ENCODE measurements around the gene BID.

The BID gene

GRCh38 chr22:17774206-17774925, at the start of gene BID:
TSS of gene BID (minus strand) at chr22:17774469. CDS start at chr22:17750116, 24,353 bp downstream.
- DNase-seq: no peak

- no peak for DNase-seq
Measured at GRCh38 chr22:17823964-17824363, 49.7 kb upstream of the BID start.

GRCh38 chr22:17823226-17823625, 49.0 kb upstream of the BID start:
- no peak for DNase-seq

GRCh38 chr22:17822087-17822486, 47.8 kb upstream of the BID start:
- no peak for DNase-seq

GRCh38 chr22:17820879-17821439, 46.7 kb upstream of the BID start:
- no peak for DNase-seq

DNA sequence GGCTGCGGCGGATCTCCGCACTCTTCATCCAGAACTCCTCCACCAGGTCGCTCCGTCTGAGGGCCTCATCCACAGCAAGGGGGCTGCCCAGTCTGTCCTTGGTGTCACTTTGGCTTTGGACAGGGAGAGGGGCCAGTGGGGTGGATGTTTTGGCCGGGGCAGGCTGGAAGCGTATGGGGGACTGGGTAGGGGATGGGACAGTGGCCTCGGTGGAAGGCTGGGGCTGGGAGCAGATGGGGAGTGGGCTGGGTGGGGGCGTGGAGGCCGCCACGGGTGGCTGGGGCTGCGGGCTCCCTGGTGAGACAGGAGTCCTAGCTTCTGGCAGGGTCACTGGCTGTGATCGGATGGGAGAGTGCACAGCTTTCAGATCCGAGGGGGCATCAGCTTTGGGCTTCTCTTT, 44.4 kb upstream of the BID start:
- no peak for DNase-seq

DNA sequence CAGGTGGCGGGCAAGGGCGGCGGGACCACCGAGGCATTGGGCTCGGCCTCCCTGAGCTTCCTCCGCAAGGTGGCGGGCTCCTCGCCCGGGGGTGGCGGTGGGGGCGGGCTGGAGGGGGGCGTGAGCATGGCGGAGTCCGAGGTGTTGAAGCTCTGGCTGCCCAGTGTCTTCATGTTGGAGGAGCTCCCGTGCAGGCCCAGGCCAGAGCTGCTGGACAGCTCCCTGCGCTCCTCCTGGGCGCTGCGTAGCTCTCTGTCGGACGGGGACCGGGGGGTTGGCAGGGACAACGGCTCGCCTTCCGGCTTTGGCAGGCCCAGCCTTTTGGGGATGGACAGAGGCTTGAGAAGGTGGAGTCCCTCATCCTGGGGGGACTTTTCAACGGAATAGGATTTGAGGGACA, 43.9 kb upstream of the BID start:
- DNase-seq: no peak

GRCh38 chr22:17817511-17818065, 43.3 kb upstream of the BID start:
- DNase-seq: no peak

DNA sequence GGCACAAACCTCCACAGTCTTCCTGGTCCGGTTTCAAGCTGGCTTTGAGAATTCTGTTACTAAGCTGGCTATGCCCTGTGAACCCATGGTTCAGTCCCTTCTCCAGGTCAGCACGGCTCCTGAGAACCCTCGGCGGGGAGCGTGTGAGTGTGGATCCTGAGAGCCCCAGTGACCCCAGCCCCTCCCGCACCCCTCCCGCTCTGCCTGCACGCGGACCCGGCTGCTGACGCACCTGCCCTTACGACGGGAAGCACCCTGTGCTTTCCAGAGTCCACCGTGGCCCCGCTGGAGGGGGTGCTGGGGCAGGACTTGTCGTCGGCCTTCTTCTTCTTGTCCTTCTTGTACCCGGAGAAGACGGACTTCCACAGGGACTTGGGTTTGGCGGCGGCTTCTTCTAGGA, 42.8 kb upstream of the BID start:
- no peak for DNase-seq

DNA sequence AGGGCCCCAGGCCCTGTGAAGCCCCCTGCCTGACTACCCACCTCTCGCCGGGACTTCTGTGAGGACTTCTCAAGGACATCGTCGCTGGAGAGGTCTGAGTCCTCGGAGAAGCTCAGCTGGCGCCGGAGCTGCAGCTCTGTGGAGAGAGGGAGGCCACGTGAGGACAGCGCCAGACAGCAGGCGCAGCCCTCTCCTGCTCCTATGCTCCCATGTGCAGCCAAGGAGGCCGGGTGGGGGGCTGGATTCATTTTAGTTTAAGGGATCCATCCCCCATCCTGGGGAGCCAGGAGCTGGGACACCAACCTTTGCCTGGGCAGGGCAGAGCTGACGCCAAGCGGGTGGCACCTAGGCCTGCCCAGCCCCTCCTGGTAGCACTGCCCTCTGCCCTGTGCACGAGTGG, 42.4 kb upstream of the BID start:
- no peak for DNase-seq

DNA sequence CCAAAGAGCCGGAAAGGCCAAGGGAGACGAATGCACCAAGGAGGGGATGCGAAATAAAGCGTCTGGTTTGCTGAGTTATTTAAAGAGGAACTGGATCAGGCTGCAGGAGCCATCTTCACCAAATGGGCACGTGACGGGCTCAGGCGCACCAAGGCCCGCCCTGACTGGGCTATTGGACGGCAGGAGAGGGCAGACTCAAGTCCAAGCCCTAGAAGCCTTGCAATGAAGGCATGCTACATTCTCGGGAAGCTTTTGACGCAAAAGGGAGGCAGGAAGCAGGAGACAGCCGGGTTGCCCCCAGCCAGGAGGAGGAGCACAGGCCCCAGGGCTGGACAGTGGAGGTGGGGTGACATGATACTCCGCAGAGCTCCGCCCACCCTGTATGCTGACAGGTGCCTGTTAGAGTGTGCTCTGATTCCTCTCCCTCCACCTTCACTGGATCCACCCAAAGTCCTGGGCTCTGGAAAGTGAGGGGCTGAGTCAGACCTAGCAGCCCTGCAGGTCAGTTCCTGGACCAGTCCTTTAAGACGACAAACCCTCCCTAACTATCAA, 41.5 kb upstream of the BID start:
- no peak for DNase-seq

GRCh38 chr22:17814830-17815229, 40.6 kb upstream of the BID start:
- no peak for DNase-seq

- DNase-seq: no peak
Measured at GRCh38 chr22:17814084-17814483, 39.8 kb upstream of the BID start.

- no peak for DNase-seq
Measured at GRCh38 chr22:17811119-17811518, 36.9 kb upstream of the BID start.

DNA sequence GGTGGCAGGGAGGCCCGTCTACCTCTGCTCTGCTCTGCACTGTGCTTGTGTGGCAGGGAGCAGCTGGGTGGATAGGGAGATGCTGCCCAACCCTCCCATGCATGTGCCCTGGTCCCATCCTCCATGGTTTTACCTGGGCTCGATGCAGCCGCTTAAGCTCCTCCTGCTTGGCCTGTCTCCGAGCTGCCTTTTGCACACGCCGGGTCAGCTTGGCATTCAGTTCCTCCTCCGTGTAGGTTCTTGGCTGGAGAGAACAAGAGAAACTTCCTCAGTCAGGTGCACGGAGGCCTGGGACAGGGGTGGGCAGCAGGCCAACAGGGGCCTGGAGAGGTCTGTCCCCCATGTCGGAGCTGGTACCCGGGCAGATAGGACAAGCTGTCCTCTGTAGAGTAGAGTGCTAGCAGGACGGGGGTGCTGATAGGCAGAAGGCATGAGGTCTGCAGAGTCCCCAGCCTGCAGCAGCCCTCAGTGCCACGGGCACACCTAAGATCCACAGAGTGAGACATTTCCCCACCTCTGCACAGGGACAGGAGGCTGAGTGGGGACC, 36.4 kb upstream of the BID start:
- DNase-seq: no peak

- DNase-seq: no peak
Measured at GRCh38 chr22:17808693-17809403, 34.6 kb upstream of the BID start.

DNA sequence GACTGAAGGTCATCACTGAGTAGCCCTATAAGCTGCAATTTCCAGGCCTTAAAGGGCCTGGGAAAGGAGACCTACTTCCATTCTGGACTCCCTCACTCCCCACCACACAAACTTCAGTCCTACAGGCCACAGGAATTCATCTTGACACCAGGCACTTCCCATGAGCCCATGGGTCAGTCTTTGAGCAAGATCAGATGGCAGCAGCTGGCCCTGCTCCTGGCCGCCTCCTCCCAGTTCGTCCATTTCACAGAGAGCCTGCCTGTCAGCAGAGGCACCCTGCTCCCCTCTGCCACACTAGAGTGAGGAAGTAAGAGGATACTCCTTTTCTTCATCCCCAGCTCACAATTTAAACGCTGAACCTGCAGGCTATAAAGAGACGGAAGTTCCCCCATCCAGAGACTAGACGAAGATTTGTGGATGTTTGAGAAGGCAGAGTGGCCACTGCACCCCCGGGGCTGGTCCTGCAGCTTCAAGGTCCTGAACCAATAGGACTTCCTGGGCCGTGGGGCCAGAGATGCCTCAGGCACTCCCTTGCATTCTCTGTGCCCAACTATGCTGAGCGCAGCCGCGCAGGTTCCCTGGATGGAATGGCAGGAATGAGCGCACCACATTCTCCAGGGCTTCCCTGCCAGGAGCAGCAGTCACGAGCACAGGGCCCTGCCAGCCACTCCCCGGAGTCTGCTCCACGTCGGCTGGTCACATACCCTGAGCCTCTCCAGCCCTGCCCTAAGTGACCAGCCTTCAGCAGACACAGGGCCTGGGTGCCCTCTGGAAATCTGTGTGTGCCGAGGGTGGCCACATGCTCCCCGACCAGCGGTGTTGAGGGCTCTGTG, 33.5 kb upstream of the BID start:
- DNase-seq: no peak

- no peak for DNase-seq
Measured at GRCh38 chr22:17807086-17807485, 32.8 kb upstream of the BID start.

DNA sequence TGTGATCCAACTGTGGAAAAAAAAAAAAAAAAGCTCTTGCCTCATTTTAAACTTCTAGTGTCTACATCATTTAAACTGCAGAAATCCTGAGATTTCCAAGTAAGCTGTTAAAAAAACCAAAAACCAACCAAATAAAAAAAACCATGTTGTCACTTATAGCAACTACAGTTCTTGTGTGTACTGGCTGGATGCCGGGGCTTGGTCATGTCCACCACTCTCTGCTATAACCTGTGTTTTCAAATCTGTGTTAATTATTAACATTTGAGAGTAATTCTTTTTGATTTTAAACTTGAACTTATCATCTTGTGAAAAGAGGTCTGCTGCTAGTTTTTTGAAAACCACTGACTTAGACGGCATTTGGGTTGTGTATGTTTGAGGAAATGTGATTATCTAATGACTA, 32.2 kb upstream of the BID start:
- DNase-seq: no peak

DNA sequence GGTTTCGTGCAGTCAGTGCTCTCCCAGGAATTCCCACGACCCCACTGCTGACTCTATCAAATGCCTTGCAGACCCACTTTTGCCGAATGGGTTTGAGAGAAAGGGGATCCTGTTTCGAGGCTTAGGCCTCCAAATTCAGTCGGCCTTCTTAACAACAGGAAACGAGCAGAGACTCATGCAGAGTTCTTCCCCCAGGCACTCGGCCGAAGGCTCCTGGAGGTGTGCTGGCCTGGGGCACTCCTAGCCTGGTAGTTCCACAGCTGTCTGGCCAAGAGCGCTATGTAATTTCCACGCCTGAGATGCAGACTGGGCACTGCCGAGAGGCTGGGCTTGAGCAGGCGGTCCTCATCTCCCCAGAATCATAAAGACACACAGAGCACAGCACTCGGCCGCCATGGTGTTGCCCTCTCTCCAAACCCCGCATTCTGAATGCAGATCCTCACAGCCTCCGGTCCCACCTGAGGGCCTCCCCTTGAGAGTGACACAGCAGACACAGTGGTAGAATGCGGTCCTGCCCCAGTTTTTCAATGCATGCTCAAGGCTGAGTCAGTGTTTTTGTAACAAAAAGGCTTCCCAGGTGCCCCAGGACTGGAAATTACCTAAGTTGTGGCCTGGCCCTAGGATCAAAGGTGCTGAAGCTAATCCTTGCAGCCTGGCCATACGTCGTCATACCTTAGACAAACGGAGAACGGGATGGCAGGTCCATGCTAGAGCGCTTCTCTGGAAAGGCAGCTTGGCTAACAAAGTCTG, 30.2 kb upstream of the BID start:
- DNase-seq: no peak

DNA sequence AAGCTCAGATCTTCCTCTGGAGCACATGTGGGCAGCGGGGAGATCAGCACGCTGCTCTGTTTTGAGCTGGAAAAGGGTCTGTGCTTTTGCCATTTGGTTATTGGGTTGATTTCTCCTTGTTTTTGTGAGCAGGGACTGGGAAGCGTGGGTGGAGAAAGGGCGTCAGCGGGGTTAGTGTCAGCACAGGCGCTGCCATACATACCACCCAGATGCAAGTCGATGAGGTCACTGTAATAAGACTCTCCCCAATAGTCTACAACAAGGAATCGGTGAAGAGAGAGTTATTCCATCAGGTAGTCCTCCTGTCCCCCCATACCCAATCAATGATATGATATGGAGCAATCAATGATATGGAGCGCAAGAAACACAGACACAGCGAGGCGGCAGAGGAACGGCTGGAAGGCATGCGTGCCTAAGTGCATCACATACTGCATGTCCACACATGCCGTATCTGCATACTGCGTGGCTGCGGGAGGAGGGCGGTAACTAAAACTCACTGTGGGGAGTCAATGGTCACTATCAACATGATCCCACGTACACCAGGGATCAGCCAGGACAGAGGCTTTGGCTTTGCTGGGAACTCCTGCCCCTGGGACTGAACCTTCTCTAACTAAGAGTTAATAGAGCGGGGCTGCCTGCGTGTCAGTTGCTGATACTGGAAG, 29.5 kb upstream of the BID start:
- DNase-seq: no peak
